ENCODE measurements around the gene CLEC4G. TPM values are rescaled to one million over a fixed set of nuclear protein-coding genes. Genes with fewer than 3 reads are reported as not detected.

The CLEC4G gene
- total RNA-seq, 1 donor from 2014 or later, result not detected

GRCh38 chr19:7742991-7743390 is 11.1 kb upstream of the CLEC4G start:
- no peak for DNase-seq (ENCODE audit: extremely low spot score, unreplicated experiment)

GRCh38 chr19:7742575-7742974 is 10.7 kb upstream of the CLEC4G start:
- peaks cover 18% of the 10 kb centered on the region for H3K27me3 Mint-ChIP-seq (ENCODE audit: unreplicated experiment)
- H3K4me3 Mint-ChIP-seq (ENCODE audit: unreplicated experiment), result no peak overlapping the region
- no peak for DNase-seq (ENCODE audit: extremely low spot score, unreplicated experiment)
- TF ChIP-seq CTCF (IDR thresholded peaks at IDR 0.05), result no peak
- H3K36me3 Mint-ChIP-seq (ENCODE audit: unreplicated experiment), result no peaks in the 10 kb centered on the region
- H3K27ac Mint-ChIP-seq (ENCODE audit: unreplicated experiment), result no peak overlapping the region
- no peaks in the 10 kb centered on the region for H3K9me3 Mint-ChIP-seq (ENCODE audit: unreplicated experiment)
- no peaks in the 10 kb centered on the region for H3K4me1 Mint-ChIP-seq (ENCODE audit: unreplicated experiment)

More at GRCh38 chr19:7742991-7743390, 11.1 kb upstream of the CLEC4G start:
- Mint-ChIP-seq H3K27me3 (ENCODE audit: unreplicated experiment) (peaks cover 18% of the 10 kb centered on the region), H3K4me1 (ENCODE audit: unreplicated experiment) (no peaks in the 10 kb centered on the region), H3K4me3 (ENCODE audit: unreplicated experiment) (no peak overlapping the region), H3K9me3 (ENCODE audit: unreplicated experiment) (no peaks in the 10 kb centered on the region), H3K27ac (ENCODE audit: unreplicated experiment) (no peak overlapping the region), H3K36me3 (ENCODE audit: unreplicated experiment) (no peaks in the 10 kb centered on the region)
- no peak for TF ChIP-seq CTCF (IDR thresholded peaks at IDR 0.05)

- TF ChIP-seq CTCF (IDR thresholded peaks at IDR 0.05), result no peak
Measured at GRCh38 chr19:7740682-7741054, 8.8 kb upstream of the CLEC4G start.

GRCh38 chr19:7739801-7740681 is 8.1 kb upstream of the CLEC4G start:
- Mint-ChIP-seq H3K4me1 (ENCODE audit: unreplicated experiment) (no peaks in the 10 kb centered on the region), H3K27me3 (ENCODE audit: unreplicated experiment) (peaks cover 26% of the 10 kb centered on the region), H3K36me3 (ENCODE audit: unreplicated experiment) (no peaks in the 10 kb centered on the region), H3K9me3 (ENCODE audit: unreplicated experiment) (no peaks in the 10 kb centered on the region), H3K4me3 (ENCODE audit: unreplicated experiment) (no peak overlapping the region), H3K27ac (ENCODE audit: unreplicated experiment) (no peak overlapping the region)
- TF ChIP-seq CTCF (IDR thresholded peaks at IDR 0.05), result no peak
- no peak for DNase-seq (ENCODE audit: extremely low spot score, unreplicated experiment)

More at GRCh38 chr19:7740682-7741054, 8.8 kb upstream of the CLEC4G start:
- Mint-ChIP-seq H3K36me3 (ENCODE audit: unreplicated experiment) (no peaks in the 10 kb centered on the region), H3K27ac (ENCODE audit: unreplicated experiment) (no peak overlapping the region), H3K27me3 (ENCODE audit: unreplicated experiment) (peaks cover 22% of the 10 kb centered on the region), H3K4me3 (ENCODE audit: unreplicated experiment) (no peak overlapping the region), H3K9me3 (ENCODE audit: unreplicated experiment) (no peaks in the 10 kb centered on the region), H3K4me1 (ENCODE audit: unreplicated experiment) (no peaks in the 10 kb centered on the region)
- no peak for DNase-seq (ENCODE audit: extremely low spot score, unreplicated experiment)

- Mint-ChIP-seq H3K36me3 (ENCODE audit: unreplicated experiment) (no peaks in the 10 kb centered on the region), H3K27ac (ENCODE audit: unreplicated experiment) (no peak overlapping the region), H3K9me3 (ENCODE audit: unreplicated experiment) (no peaks in the 10 kb centered on the region), H3K4me3 (ENCODE audit: unreplicated experiment) (no peak overlapping the region), H3K4me1 (ENCODE audit: unreplicated experiment) (no peaks in the 10 kb centered on the region), H3K27me3 (ENCODE audit: unreplicated experiment) (peaks cover 29% of the 10 kb centered on the region)
- no peak for TF ChIP-seq CTCF (IDR thresholded peaks at IDR 0.05)
- no peak for DNase-seq (ENCODE audit: extremely low spot score, unreplicated experiment)
Measured at GRCh38 chr19:7739211-7739755, 7.4 kb upstream of the CLEC4G start.

Measured in osteocyte (in vitro differentiated cells).